ENCODE measurements around the gene HGFAC. TPM values are rescaled to one million over a fixed set of nuclear protein-coding genes. Genes with fewer than 3 reads are reported as not detected.

The HGFAC gene
- total RNA-seq, 2 experiments from 2014 or later = 0.25 to 0.75 TPM

GRCh38 chr4:3416270-3416669 lies 25.5 kb upstream of the HGFAC start:
- ATAC-seq (ENCODE audit: poor library complexity) = no peak
- H3K36me3 Mint-ChIP-seq (ENCODE audit: low read depth) = peaks cover 11% of the 10 kb centered on the region
- Histone ChIP-seq H3K4me1 (ENCODE audit: insufficient read depth, low read length) (no peaks in the 10 kb centered on the region), H3K27ac (ENCODE audit: low read depth in 1 of 2, low read length in 2 of 2) (no peak overlapping the region), H3K27me3 (ENCODE audit: control insufficient read depth in 1 of 2, insufficient read depth in 2 of 2, low read length in 2 of 2) (no peaks in the 10 kb centered on the region), H3K4me3 (ENCODE audit: low read length) (no peak overlapping the region), H3K9me3 (ENCODE audit: control insufficient read depth in 1 of 2, insufficient read depth in 1 of 2, low read length in 2 of 2) (no peaks in the 10 kb centered on the region), H3K36me3 (ENCODE audit: insufficient read depth, low read length) (no peaks in the 10 kb centered on the region)
- DNase-seq = no peak
- intact Hi-C loops (cut with DNase I, micrococcal nuclease) = no loop called here
- POLR2A ChIA-PET = no interaction called here
- H3K27ac Mint-ChIP-seq = no peak overlapping the region
- no peak overlapping the region for H3K4me3 Mint-ChIP-seq
- H3K9me3 Mint-ChIP-seq = no peaks in the 10 kb centered on the region
- no peak for TF ChIP-seq CTCF (IDR thresholded peaks at IDR 0.05)
- no peaks in the 10 kb centered on the region for H3K4me1 Mint-ChIP-seq (ENCODE audit: low read depth)
- CTCF ChIA-PET = no interaction called here
- no peaks in the 10 kb centered on the region for H3K27me3 Mint-ChIP-seq

GRCh38 chr4:3416821-3417221 lies 24.9 kb upstream of the HGFAC start:
- Histone ChIP-seq H3K27me3 (ENCODE audit: control insufficient read depth in 1 of 2, insufficient read depth in 2 of 2, low read length in 2 of 2) (no peaks in the 10 kb centered on the region), H3K9me3 (ENCODE audit: control insufficient read depth in 1 of 2, insufficient read depth in 1 of 2, low read length in 2 of 2) (no peaks in the 10 kb centered on the region), H3K4me1 (ENCODE audit: insufficient read depth, low read length) (no peaks in the 10 kb centered on the region), H3K36me3 (ENCODE audit: insufficient read depth, low read length) (no peaks in the 10 kb centered on the region), H3K27ac (ENCODE audit: low read depth in 1 of 2, low read length in 2 of 2) (no peak overlapping the region), H3K4me3 (ENCODE audit: low read length) (no peak overlapping the region)
- intact Hi-C loops (cut with DNase I, micrococcal nuclease) = no loop called here
- CTCF ChIA-PET = no interaction called here
- H3K36me3 Mint-ChIP-seq (ENCODE audit: low read depth) = peaks cover 11% of the 10 kb centered on the region
- no peaks in the 10 kb centered on the region for H3K9me3 Mint-ChIP-seq
- no peak for DNase-seq
- H3K27me3 Mint-ChIP-seq = no peaks in the 10 kb centered on the region
- no peak overlapping the region for H3K4me3 Mint-ChIP-seq
- POLR2A ChIA-PET = no interaction called here
- ATAC-seq (ENCODE audit: poor library complexity) = no peak
- no peak overlapping the region for H3K27ac Mint-ChIP-seq
- no peak for TF ChIP-seq CTCF (IDR thresholded peaks at IDR 0.05)
- H3K4me1 Mint-ChIP-seq (ENCODE audit: low read depth) = no peaks in the 10 kb centered on the region

GRCh38 chr4:3417448-3417847 lies 24.3 kb upstream of the HGFAC start:
- Histone ChIP-seq H3K36me3 (ENCODE audit: insufficient read depth, low read length) (no peaks in the 10 kb centered on the region), H3K27ac (ENCODE audit: low read depth in 1 of 2, low read length in 2 of 2) (no peak overlapping the region), H3K4me1 (ENCODE audit: insufficient read depth, low read length) (no peaks in the 10 kb centered on the region), H3K4me3 (ENCODE audit: low read length) (no peak overlapping the region), H3K27me3 (ENCODE audit: control insufficient read depth in 1 of 2, insufficient read depth in 2 of 2, low read length in 2 of 2) (no peaks in the 10 kb centered on the region), H3K9me3 (ENCODE audit: control insufficient read depth in 1 of 2, insufficient read depth in 1 of 2, low read length in 2 of 2) (no peaks in the 10 kb centered on the region)
- ChIA-PET POLR2A (no interaction called here), CTCF (no interaction called here)
- ATAC-seq (ENCODE audit: poor library complexity) (no peak), DNase-seq (no peak)
- no peak for TF ChIP-seq CTCF (IDR thresholded peaks at IDR 0.05)
- H3K36me3 Mint-ChIP-seq (ENCODE audit: low read depth) = peaks cover 11% of the 10 kb centered on the region
- H3K27me3 Mint-ChIP-seq = no peaks in the 10 kb centered on the region
- no peaks in the 10 kb centered on the region for H3K4me1 Mint-ChIP-seq (ENCODE audit: low read depth)
- no peaks in the 10 kb centered on the region for H3K9me3 Mint-ChIP-seq
- intact Hi-C loops (cut with DNase I, micrococcal nuclease) = no loop called here
- no peak overlapping the region for H3K4me3 Mint-ChIP-seq
- H3K27ac Mint-ChIP-seq = no peak overlapping the region

Measured in CD4-positive, alpha-beta T cell (primary cell).